Measurements from ENCODE around the gene DYNC1I1.

DYNC1I1 gene

DNA sequence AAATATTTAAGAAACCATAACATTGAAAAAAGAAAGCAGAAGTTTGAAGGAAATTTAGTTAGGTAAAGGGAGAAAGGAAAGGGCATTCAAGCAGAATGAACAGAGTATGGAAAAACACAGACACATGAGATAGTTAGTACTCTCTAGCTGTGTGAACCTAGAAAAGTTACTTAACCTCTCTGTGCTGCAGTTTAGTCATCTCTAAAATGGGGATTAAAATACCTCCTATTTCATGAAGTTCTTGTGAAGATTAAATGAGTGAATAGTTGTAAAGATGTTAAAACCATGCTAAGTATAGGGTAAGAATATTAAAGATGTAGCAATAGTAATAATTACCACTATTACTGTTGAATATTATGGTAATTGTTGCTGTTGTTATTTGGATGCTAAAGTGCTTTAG lies 279.9 kb downstream of the DYNC1I1 start:
- TF ChIP-seq, protein P1, sequence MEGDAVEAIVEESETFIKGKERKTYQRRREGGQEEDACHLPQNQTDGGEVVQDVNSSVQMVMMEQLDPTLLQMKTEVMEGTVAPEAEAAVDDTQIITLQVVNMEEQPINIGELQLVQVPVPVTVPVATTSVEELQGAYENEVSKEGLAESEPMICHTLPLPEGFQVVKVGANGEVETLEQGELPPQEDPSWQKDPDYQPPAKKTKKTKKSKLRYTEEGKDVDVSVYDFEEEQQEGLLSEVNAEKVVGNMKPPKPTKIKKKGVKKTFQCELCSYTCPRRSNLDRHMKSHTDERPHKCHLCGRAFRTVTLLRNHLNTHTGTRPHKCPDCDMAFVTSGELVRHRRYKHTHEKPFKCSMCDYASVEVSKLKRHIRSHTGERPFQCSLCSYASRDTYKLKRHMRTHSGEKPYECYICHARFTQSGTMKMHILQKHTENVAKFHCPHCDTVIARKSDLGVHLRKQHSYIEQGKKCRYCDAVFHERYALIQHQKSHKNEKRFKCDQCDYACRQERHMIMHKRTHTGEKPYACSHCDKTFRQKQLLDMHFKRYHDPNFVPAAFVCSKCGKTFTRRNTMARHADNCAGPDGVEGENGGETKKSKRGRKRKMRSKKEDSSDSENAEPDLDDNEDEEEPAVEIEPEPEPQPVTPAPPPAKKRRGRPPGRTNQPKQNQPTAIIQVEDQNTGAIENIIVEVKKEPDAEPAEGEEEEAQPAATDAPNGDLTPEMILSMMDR (IDR thresholded peaks at IDR 0.05; ENCODE audit: low read depth, low read length): no peak

DNA sequence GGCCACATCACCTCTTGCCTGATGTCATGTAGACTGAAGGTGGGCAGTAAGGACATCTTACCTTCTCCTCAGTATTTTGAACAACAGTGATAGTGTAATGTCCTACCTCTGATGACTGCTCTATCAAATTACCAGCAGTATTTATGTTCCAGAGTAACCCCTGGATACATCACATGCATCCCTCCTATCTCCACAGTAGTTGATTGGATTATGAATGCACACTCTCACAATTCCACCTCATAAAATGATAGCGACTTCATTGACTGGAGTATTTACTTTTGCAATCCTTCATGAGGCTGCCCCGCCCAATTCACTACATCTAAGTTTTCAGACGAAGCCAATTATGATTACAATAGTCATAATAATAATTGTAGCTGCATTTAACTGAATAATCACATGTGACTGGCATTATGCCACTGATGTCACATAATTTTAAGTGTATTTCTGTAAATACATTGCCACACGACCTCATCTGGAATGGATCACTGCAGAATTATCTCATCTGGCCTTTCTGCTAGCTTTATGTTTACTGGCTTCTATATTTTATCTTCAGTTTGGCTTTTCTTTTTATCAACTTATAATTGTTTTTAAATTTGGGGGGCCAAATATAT lies 280.6 kb downstream of the DYNC1I1 start:
- no peak for DNase-seq (ENCODE audit: extremely low read depth, low read depth)
- TF ChIP-seq, protein P1 (IDR thresholded peaks at IDR 0.05; ENCODE audit: low read depth, low read length): no peak

More for the DNA sequence above, 279.9 kb downstream of the DYNC1I1 start:
- no peak for DNase-seq (ENCODE audit: extremely low read depth, low read depth)

DNA sequence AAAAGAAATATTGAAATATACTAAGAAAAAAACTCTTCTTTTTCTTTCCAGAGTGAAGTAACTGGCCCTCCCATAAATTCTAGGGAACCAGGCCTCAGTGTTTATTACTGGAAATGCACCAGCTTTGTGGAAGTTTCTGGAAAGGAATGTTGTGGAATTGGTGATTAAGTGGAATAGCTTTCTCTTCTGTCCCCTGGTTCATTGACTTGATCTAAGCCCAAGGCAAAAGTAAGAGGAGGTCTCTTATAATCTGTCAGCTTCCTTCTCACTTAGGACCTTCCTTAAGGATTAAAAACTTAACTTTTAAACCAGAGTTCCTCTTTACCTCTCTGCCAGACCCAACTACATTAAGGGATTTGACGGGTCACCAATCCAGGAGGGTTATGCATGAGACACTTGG lies 283.4 kb downstream of the DYNC1I1 start:
- TF ChIP-seq, protein P1 (IDR thresholded peaks at IDR 0.05; ENCODE audit: low read depth, low read length): no peak

DNA sequence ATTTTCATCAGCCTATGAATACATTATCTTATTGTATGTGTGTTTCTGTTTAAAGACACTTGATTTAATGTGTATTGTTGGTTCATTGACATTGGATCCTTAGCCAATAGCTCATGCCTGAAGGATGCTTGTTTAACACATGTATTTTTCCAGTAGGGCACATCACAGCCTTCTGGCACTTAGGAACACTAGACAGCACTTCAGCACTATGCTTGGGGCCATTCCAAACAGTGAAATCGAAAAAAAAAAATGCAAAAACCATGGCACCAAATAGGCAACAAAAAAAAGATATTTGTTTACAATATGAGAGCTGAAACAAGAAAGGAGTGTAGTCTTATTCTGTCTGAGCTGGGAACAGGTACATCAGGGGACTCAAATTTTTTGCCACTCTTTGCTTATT lies 286.7 kb downstream of the DYNC1I1 start:
- no peak for DNase-seq (ENCODE audit: extremely low read depth, low read depth)

More for the DNA sequence above, 283.4 kb downstream of the DYNC1I1 start:
- no peak for DNase-seq (ENCODE audit: extremely low read depth, low read depth)

DNA sequence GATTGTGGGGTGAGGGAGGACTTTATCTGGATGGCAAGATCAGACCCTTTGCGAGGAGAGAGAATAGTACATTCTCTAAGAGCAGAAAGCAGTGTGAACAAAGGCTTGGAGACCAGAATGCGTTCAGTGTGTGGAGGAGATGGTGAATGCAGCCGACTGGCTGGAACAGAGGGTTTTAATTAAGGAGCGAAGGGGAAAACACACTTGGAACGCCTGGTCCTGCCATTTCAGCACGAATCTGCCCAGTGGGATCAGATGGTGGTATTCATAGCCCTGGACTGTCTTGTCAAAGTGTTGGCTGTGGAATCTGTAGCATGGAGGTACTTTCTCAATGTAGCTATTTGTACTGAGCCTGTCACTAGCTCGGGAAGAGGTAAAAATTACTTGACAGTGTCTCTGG lies 288.7 kb downstream of the DYNC1I1 start:
- DNase-seq (ENCODE audit: extremely low read depth, low read depth): no peak
- TF ChIP-seq, protein P1 (IDR thresholded peaks at IDR 0.05; ENCODE audit: low read depth, low read length): no peak

More for the DNA sequence above, 286.7 kb downstream of the DYNC1I1 start:
- TF ChIP-seq, protein P1 (IDR thresholded peaks at IDR 0.05; ENCODE audit: low read depth, low read length): no peak

DNA sequence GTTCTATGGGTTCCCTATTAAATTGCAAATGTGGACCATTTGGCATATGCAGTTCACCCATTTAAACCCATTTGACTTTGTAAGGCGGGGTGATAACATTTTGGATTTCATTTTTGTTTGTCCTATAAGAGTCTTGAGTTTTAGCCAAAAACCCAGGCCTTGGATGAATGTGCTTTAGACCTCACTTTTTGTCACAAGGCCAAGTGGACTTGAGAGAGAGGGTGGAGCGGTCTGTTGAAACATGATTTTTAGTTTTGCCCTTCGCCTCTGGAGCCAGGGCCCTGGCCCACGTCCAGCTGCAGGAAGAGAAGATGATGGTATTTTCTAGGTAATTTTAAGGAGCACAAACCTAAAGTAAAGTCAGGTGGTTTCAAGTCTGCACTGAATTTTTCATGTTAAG lies 289.5 kb downstream of the DYNC1I1 start:
- TF ChIP-seq, protein P1 (IDR thresholded peaks at IDR 0.05; ENCODE audit: low read depth, low read length): no peak
- no peak for DNase-seq (ENCODE audit: extremely low read depth, low read depth)

DNA sequence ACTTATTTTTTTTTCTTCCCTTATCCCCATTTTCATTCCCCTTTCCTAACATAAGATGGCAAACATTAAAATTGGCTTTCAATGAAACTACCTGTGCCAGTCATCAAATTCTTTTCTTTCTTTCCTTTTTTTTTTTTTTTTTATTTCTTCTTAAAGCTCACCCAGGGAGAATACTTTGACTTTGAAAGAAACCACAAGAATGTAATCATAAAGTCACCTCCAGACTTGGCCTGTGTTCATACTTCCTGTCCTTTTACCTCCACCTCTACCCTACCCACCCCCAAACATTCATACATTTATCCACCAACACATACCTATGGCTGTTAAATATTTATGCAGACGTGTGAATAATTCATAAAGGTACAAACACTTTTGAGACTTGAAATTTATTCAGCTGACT lies 295.0 kb downstream of the DYNC1I1 start:
- TF ChIP-seq, protein P1 (IDR thresholded peaks at IDR 0.05; ENCODE audit: low read depth, low read length): no peak
- no peak for DNase-seq (ENCODE audit: extremely low read depth, low read depth)

Data from AG09319 (cell line).